CD14-positive monocyte (primary cell): Measurements from ENCODE around the gene RC3H2. TPM values are rescaled to one million over a fixed set of nuclear protein-coding genes. Genes with fewer than 3 reads are reported as not detected.

Experiments
- DNase-seq, 3 donors: peaks; one replicate each; pipeline ENCODE4 v3.0.0-alpha.2; 2011 to 2022
- H2AFZ ChIP-seq: 2 replicates; pipeline ENCODE4 v1.6.0; 2012; ENCODE audit warnings: mild to moderate bottlenecking, low read depth, low read length, inconsistent platforms; ENCODE audit not compliant: insufficient read depth, poor library complexity, severe bottlenecking
- H3K27ac ChIP-seq, 2 donors: 1 replicate in 1 of 2; 2 replicates in 1 of 2; pipeline ENCODE4 v1.5.1; 2012 to 2013; ENCODE audit warnings: low read length in 2 of 2, control low read depth in 1 of 2, inconsistent platforms in 1 of 2, low read depth in 1 of 2, mild to moderate bottlenecking in 1 of 2
- H3K27me3 ChIP-seq, 2 donors: one replicate each; pipeline versions ENCODE4 v1.6.0 to v1.6.1; 2011 to 2013; ENCODE audit warnings: low read length in 2 of 2; ENCODE audit not compliant: control insufficient read depth in 2 of 2, insufficient read depth in 2 of 2
- H3K36me3 ChIP-seq, 2 donors: replicated peaks in 1 of 2; 1 replicate in 1 of 2; 2 replicates in 1 of 2; pipeline versions ENCODE4 v1.5.1 to v1.6.1; 2012 to 2013; ENCODE audit warnings: low read length in 2 of 2, control low read depth in 1 of 2, inconsistent platforms in 1 of 2, mild to moderate bottlenecking in 1 of 2; ENCODE audit not compliant: insufficient read depth in 2 of 2, control insufficient read depth in 1 of 2
- H3K4me1 ChIP-seq, 2 donors: 1 replicate in 1 of 2; 2 replicates in 1 of 2; pipeline versions ENCODE4 v1.5.1 to v1.6.1; 2012 to 2013; ENCODE audit warnings: low read length in 2 of 2, control low read depth in 1 of 2, inconsistent platforms in 1 of 2, mild to moderate bottlenecking in 1 of 2, moderate library complexity in 1 of 2; ENCODE audit not compliant: insufficient read depth in 2 of 2, control insufficient read depth in 1 of 2
- H3K4me2 ChIP-seq: replicated peaks from 2 replicates; pipeline ENCODE3; 2012; ENCODE audit warnings: low read length, moderate library complexity, mild to moderate bottlenecking; ENCODE audit not compliant: poor library complexity, severe bottlenecking; ENCODE audit errors: extremely low read depth
- H3K4me3 ChIP-seq, 3 experiments: fragments of 200-600 bp in 1 of 3; sonication (generic) in 1 of 3; replicated peaks in 1 of 3; 1 replicate in 2 of 3; 2 replicates in 1 of 3; pipeline ENCODE4 v1.5.1; 2011 to 2013; ENCODE audit warnings: low read length in 3 of 3, mild to moderate bottlenecking in 3 of 3, control low read depth in 2 of 3, low read depth in 2 of 3, inconsistent platforms in 1 of 3, moderate library complexity in 1 of 3
- H3K79me2 ChIP-seq: 2 replicates; pipeline ENCODE4 v1.6.0; 2012; ENCODE audit warnings: mild to moderate bottlenecking, control low read depth, inconsistent platforms, low read length, moderate library complexity; ENCODE audit not compliant: insufficient read depth
- H3K9ac ChIP-seq: 2 replicates; pipeline ENCODE4 v1.6.0; 2017; ENCODE audit warnings: low read length, mild to moderate bottlenecking; ENCODE audit not compliant: insufficient read depth, poor library complexity, severe bottlenecking
- H3K9me3 ChIP-seq, 2 donors: replicated peaks in 1 of 2; 1 replicate in 1 of 2; 2 replicates in 1 of 2; pipeline versions ENCODE4 v1.5.1 to v1.6.1; 2012 to 2013; ENCODE audit warnings: low read length in 2 of 2, control low read depth in 1 of 2; ENCODE audit not compliant: control insufficient read depth in 1 of 2, insufficient read depth in 1 of 2
- H4K20me1 ChIP-seq: 2 replicates; pipeline ENCODE4 v1.6.0; 2012; ENCODE audit warnings: mild to moderate bottlenecking, low read length, control low read depth, moderate library complexity; ENCODE audit not compliant: insufficient read depth
- H3K27ac Mint-ChIP-seq, 7 donors: one replicate each; pipeline ENCODE4 v1.8.0; 2020; ENCODE audit warnings: mild to moderate bottlenecking in 7 of 7, mixed read lengths in 7 of 7, moderate library complexity in 6 of 7, inconsistent platforms in 2 of 7
- H3K27me3 Mint-ChIP-seq, 3 donors: one replicate each; pipeline ENCODE4 v1.8.0; 2021 to 2022; ENCODE audit warnings: low read depth in 3 of 3, mild to moderate bottlenecking in 3 of 3, mixed read lengths in 3 of 3, moderate library complexity in 3 of 3, inconsistent platforms in 1 of 3
- H3K36me3 Mint-ChIP-seq, 2 donors: one replicate each; pipeline ENCODE4 v1.8.0; 2020; ENCODE audit warnings: mixed read lengths in 2 of 2, inconsistent platforms in 1 of 2, mild to moderate bottlenecking in 1 of 2
- H3K4me1 Mint-ChIP-seq: one replicate; pipeline ENCODE4 v1.8.0; 2020; ENCODE audit warnings: mild to moderate bottlenecking, mixed read lengths
- H3K4me3 Mint-ChIP-seq, 2 donors: one replicate each; pipeline ENCODE4 v1.8.0; 2020; ENCODE audit warnings: mild to moderate bottlenecking in 2 of 2, mixed read lengths in 2 of 2, moderate library complexity in 1 of 2
- H3K9me3 Mint-ChIP-seq, 7 donors: one replicate each; pipeline ENCODE4 v1.8.0; 2020 to 2022; ENCODE audit warnings: mixed read lengths in 7 of 7, mild to moderate bottlenecking in 6 of 7, moderate library complexity in 6 of 7, inconsistent platforms in 2 of 7
- CTCF ChIP-seq: fragments of 200-600 bp; IDR thresholded peaks from one replicate; pipeline ENCODE4 v1.8.0; 2022; ENCODE audit warnings: antibody characterized with exemption, mild to moderate bottlenecking
- WGBS: methylation state at CpG from one replicate; pipeline ENCODE4 v1.1.5; 2013; ENCODE audit warnings: missing lambda C conversion rate; ENCODE audit not compliant: insufficient coverage; 5-methylcytosine and 5-hydroxymethylcytosine counted together
- intact Hi-C, 2 donors: fragments of 100-400 bp; cut with micrococcal nuclease; formaldehyde crosslinking; loops; one replicate each; pipeline versions ENCODE4 v1.15.0 to v1.15.1; 2023
- polyA plus RNA-seq, 3 donors: library from polyadenylated mRNA; depleted of rRNA in 1 of 3; unstranded in 2 of 3; stranded (reverse) in 1 of 3; fragments of 300-500 nt in 2 of 3; fragments of >200 nt in 1 of 3; fragmentation: Illumina TruSeq in 2 of 3; gene quantifications; 1 replicate in 2 of 3; 2 replicates in 1 of 3; pipeline ENCODE4 v1.2.3, GENCODE V29; 2012 to 2021

Gene RC3H2
- polyA plus RNA-seq, 3 donors: 11.3 to 24.6 (median 11.8) TPM

- H3K36me3 Mint-ChIP-seq: no peaks in the 10 kb centered on the region
- no peak overlapping the region for H3K27ac ChIP-seq
- H3K9me3 Mint-ChIP-seq: peaks cover 0 to 5% (median 0%) of the 10 kb centered on the region in 7 donors
- DNase-seq: no peak
- no peaks in the 10 kb centered on the region for H3K79me2 ChIP-seq
- H3K4me1 Mint-ChIP-seq: no peaks in the 10 kb centered on the region
- no peaks in the 10 kb centered on the region for H3K9me3 ChIP-seq
- no peaks in the 10 kb centered on the region for H4K20me1 ChIP-seq
- TF ChIP-seq CTCF: no peak
- 80% methylated on average over 2 of the region's 4 CpGs for WGBS
- H3K4me3 Mint-ChIP-seq: no peak overlapping the region
- no peak overlapping the region for H3K27ac Mint-ChIP-seq
- intact Hi-C loops: loop anchor here in 1 of 2 donors (10.0 kb wide), 1 partner anchor 342 kb away; no protein-coding TSS in a partner anchor
- no peak overlapping the region for H3K4me2 ChIP-seq
- no peaks in the 10 kb centered on the region for H3K27me3 ChIP-seq
- no peak overlapping the region for H3K4me3 ChIP-seq
- H3K4me1 ChIP-seq: no peaks in the 10 kb centered on the region
- peaks cover 0 to 5% (median 0%) of the 10 kb centered on the region in 3 donors for H3K27me3 Mint-ChIP-seq
- no peaks in the 10 kb centered on the region for H3K36me3 ChIP-seq
- no peak overlapping the region for H3K9ac ChIP-seq
- no peak overlapping the region for H2AFZ ChIP-seq
These were observed 98.5 kb downstream of the RC3H2 start for GRCh38 chr9:122806661-122807060.

- no peaks in the 10 kb centered on the region for H3K4me1 ChIP-seq
- H3K36me3 ChIP-seq: no peaks in the 10 kb centered on the region
- no peak within 1 kb of the TSS for H3K27ac ChIP-seq
- H3K27me3 ChIP-seq: no peaks in the 10 kb centered on the region
- DNase-seq: no peak
- H3K79me2 ChIP-seq: no peaks in the 10 kb centered on the region
- H3K4me2 ChIP-seq: no peak within 1 kb of the TSS
- 98% methylated on average over 25 of the region's 30 CpGs for WGBS
- no peak for TF ChIP-seq CTCF
- no peaks in the 10 kb centered on the region for H3K36me3 Mint-ChIP-seq
- H3K9me3 Mint-ChIP-seq: peaks cover 0 to 3% (median 0%) of the 10 kb centered on the region in 7 donors
- H3K9ac ChIP-seq: no peak within 1 kb of the TSS
- peaks cover 2 to 4% (median 3%) of the 10 kb centered on the region in 3 donors for H3K27me3 Mint-ChIP-seq
- H3K27ac Mint-ChIP-seq: no peak within 1 kb of the TSS
- intact Hi-C loops: loop anchor here in 1 of 2 donors (10.0 kb wide), 1 partner anchor 336 kb away; no protein-coding TSS in a partner anchor
- no peaks in the 10 kb centered on the region for H3K9me3 ChIP-seq
- H3K4me1 Mint-ChIP-seq: no peaks in the 10 kb centered on the region
- no peaks in the 10 kb centered on the region for H4K20me1 ChIP-seq
- no peak within 1 kb of the TSS for H3K4me3 ChIP-seq
- H2AFZ ChIP-seq: no peak within 1 kb of the TSS
- no peak within 1 kb of the TSS for H3K4me3 Mint-ChIP-seq
These were observed 104.8 kb downstream of the RC3H2 start, which contains the start of gene OR1K1 for GRCh38 chr9:122800066-122801060. OR1K1 (plus strand) TSS chr9:122800123; CDS start chr9:122800123, 0 bp downstream.
